Keratinocyte (primary cell): ENCODE results near the gene HSP90B1. TPM values are rescaled to one million over a fixed set of nuclear protein-coding genes. Genes with fewer than 3 reads are reported as not detected.

Source experiments
- DNase-seq: peaks from one replicate; pipeline ENCODE4 v3.0.0-alpha.2; 2011; ENCODE audit warnings: low read depth, missing footprints, low spot score
- FAIRE-seq: peaks from 2 replicates; lab custom pipeline; 2011; peaks lifted over from hg19 to GRCh38; lab: Jason Lieb, UNC
- H2AFZ ChIP-seq: 2 replicates; pipeline ENCODE4 v1.6.0; 2012; ENCODE audit warnings: low read length, control low read depth, inconsistent platforms; ENCODE audit not compliant: control insufficient read depth
- H3K27ac ChIP-seq: 2 replicates; pipeline ENCODE4 v1.5.1; 2011; ENCODE audit warnings: low read length; ENCODE audit not compliant: control insufficient read depth, insufficient read depth
- H3K27me3 ChIP-seq: 3 replicates; pipeline ENCODE4 v1.6.0; 2011; ENCODE audit warnings: low read length; ENCODE audit not compliant: control insufficient read depth, insufficient read depth; ENCODE audit errors: extremely low read depth
- H3K36me3 ChIP-seq, 2 experiments: 2 replicates in 1 of 2; 3 replicates in 1 of 2; pipeline ENCODE4 v1.5.1; 2011; ENCODE audit warnings: low read length in 2 of 2, mild to moderate bottlenecking in 1 of 2; ENCODE audit not compliant: control insufficient read depth in 2 of 2, insufficient read depth in 2 of 2; ENCODE audit errors: extremely low read depth in 1 of 2
- H3K4me1 ChIP-seq: 3 replicates; pipeline ENCODE4 v1.5.1; 2011; ENCODE audit warnings: low read length; ENCODE audit not compliant: control insufficient read depth, insufficient read depth; ENCODE audit errors: extremely low read depth
- H3K4me2 ChIP-seq: 3 replicates; pipeline ENCODE4 v1.6.0; 2011; ENCODE audit warnings: low read depth, low read length; ENCODE audit not compliant: control insufficient read depth, insufficient read depth; ENCODE audit errors: extremely low read depth
- H3K4me3 ChIP-seq, 3 experiments: fragments of 200-600 bp in 1 of 3; sonication (generic) in 1 of 3; 2 replicates in 2 of 3; 3 replicates in 1 of 3; pipeline ENCODE4 v1.5.1; 2011 to 2016; ENCODE audit warnings: low read length in 3 of 3, mild to moderate bottlenecking in 3 of 3, control low read depth in 2 of 3, inconsistent platforms in 1 of 3, low read depth in 1 of 3, mixed read lengths in 1 of 3, mixed run types in 1 of 3, moderate library complexity in 1 of 3; ENCODE audit not compliant: control insufficient read depth in 2 of 3, insufficient read depth in 2 of 3; ENCODE audit errors: extremely low read depth in 1 of 3
- H3K79me2 ChIP-seq: 2 replicates; pipeline ENCODE4 v1.6.0; 2012; ENCODE audit warnings: low read length; ENCODE audit not compliant: control insufficient read depth, insufficient read depth
- H3K9ac ChIP-seq: 3 replicates; pipeline ENCODE4 v1.6.0; 2011; ENCODE audit warnings: low read length; ENCODE audit not compliant: control insufficient read depth, insufficient read depth; ENCODE audit errors: extremely low read depth
- H3K9me1 ChIP-seq: 3 replicates; pipeline ENCODE4 v1.6.0; 2011; ENCODE audit warnings: low read length; ENCODE audit not compliant: control insufficient read depth, insufficient read depth; ENCODE audit errors: extremely low read depth
- H3K9me3 ChIP-seq: 2 replicates; pipeline ENCODE4 v1.5.1; 2012; ENCODE audit warnings: low read depth, low read length; ENCODE audit not compliant: control insufficient read depth
- H4K20me1 ChIP-seq: 3 replicates; pipeline ENCODE4 v1.6.0; 2011; ENCODE audit warnings: low read length; ENCODE audit not compliant: control insufficient read depth, insufficient read depth; ENCODE audit errors: extremely low read depth
- CTCF ChIP-seq, 3 experiments: IDR thresholded peaks in 1 of 3; conservative IDR thresholded peaks in 1 of 3; optimal IDR thresholded peaks in 1 of 3; 2 replicates in 2 of 3; 3 replicates in 1 of 3; pipeline versions ENCODE3 to v1.5.1; 2011; ENCODE audit warnings: low read length in 3 of 3, mild to moderate bottlenecking in 3 of 3, moderate library complexity in 2 of 3, control low read depth in 1 of 3, inconsistent platforms in 1 of 3; ENCODE audit not compliant: insufficient read depth in 2 of 3; ENCODE audit errors: extremely low read depth in 1 of 3
- EZH2 ChIP-seq: IDR thresholded peaks from one replicate; pipeline ENCODE4 v1.6.1; 2012; ENCODE audit warnings: inconsistent platforms, mild to moderate bottlenecking, low read length, moderate library complexity
- dilution Hi-C: fragments of 300-500 bp; cut with MboI; formaldehyde crosslinking; loops from one replicate; pipeline ENCODE4 v1.7.0; 2020; ENCODE audit warnings: low sequenced_read_pairs; ENCODE audit not compliant: extremely low pct_ligation_motif_present
- polyA plus RNA-seq, 5 experiments: library from polyadenylated mRNA; depleted of rRNA in 3 of 5; stranded (reverse) in 3 of 5; stranded (forward) in 1 of 5; unstranded in 1 of 5; fragments of >200 nt; gene quantifications; 1 replicate in 1 of 5; 2 replicates in 3 of 5; 3 replicates in 1 of 5; pipeline versions ENCODE4 v1.2.1 to v1.2.3, GENCODE V29; 2011 to 2012; ENCODE audit warnings: missing spikeins in 2 of 5, low read depth in 1 of 5, low replicate concordance in 1 of 5

The HSP90B1 gene
- polyA plus RNA-seq, 1 donor (not counting 4 experiments of a cell fraction or from before 2014, with no cell fraction given) = 954 TPM

GRCh38 chr12:103994235-103994634, 64.0 kb downstream of the HSP90B1 start:
- Histone ChIP-seq H2AFZ (no peak overlapping the region), H4K20me1 (no peaks in the 10 kb centered on the region), H3K36me3 (peaks cover 4 to 5% of the 10 kb centered on the region in 2 experiments), H3K4me1 (no peaks in the 10 kb centered on the region), H3K4me3 (no peak overlapping the region), H3K27me3 (no peaks in the 10 kb centered on the region), H3K27ac (no peak overlapping the region), H3K4me2 (no peak overlapping the region), H3K9me1 (no peaks in the 10 kb centered on the region), H3K79me2 (no peaks in the 10 kb centered on the region), H3K9ac (no peak overlapping the region), H3K9me3 (no peaks in the 10 kb centered on the region)
- TF ChIP-seq EZH2 (no peak), CTCF (optimal IDR thresholded peaks at IDR 0.05 in 1 of 3, IDR thresholded peaks at IDR 0.05 in 1 of 3, conservative IDR thresholded peaks at IDR 0.05 in 1 of 3; ENCODE audit: extremely low read depth in 1 of 3, insufficient read depth in 2 of 3, low read length in 3 of 3) (no peak)
- DNase-seq = no peak
- dilution Hi-C loops = no loop called here
- FAIRE-seq = no peak

GRCh38 chr12:103996595-103996994, 66.4 kb downstream of the HSP90B1 start:
- dilution Hi-C loops = no loop called here

More at GRCh38 chr12:103996595-103996994, 66.4 kb downstream of the HSP90B1 start:
- FAIRE-seq (no peak), DNase-seq (no peak)
- no peaks in the 10 kb centered on the region for H3K4me1 ChIP-seq
- no peaks in the 10 kb centered on the region for H3K36me3 ChIP-seq
- TF ChIP-seq CTCF (optimal IDR thresholded peaks at IDR 0.05 in 1 of 3, IDR thresholded peaks at IDR 0.05 in 1 of 3, conservative IDR thresholded peaks at IDR 0.05 in 1 of 3; ENCODE audit: extremely low read depth in 1 of 3, insufficient read depth in 2 of 3, low read length in 3 of 3) (no peak), EZH2 (no peak)
- no peaks in the 10 kb centered on the region for H3K9me3 ChIP-seq
- no peaks in the 10 kb centered on the region for H3K27me3 ChIP-seq
- H3K9ac ChIP-seq = no peak overlapping the region
- H3K4me3 ChIP-seq = no peak overlapping the region
- H3K4me2 ChIP-seq = no peak overlapping the region
- H2AFZ ChIP-seq = no peak overlapping the region
- H4K20me1 ChIP-seq = no peaks in the 10 kb centered on the region
- no peak overlapping the region for H3K27ac ChIP-seq
- H3K79me2 ChIP-seq = no peaks in the 10 kb centered on the region
- H3K9me1 ChIP-seq = no peaks in the 10 kb centered on the region
